Endothelial cell (in vitro differentiated cells): ENCODE data around the gene ATP8A2. TPM values are rescaled to one million over a fixed set of nuclear protein-coding genes. Genes with fewer than 3 reads are reported as not detected.
"Not testable (repeated sequence)": the region's sequence is repeated elsewhere in the genome, so short reads cannot be mapped to it uniquely, and the experiment has no call there.

Experiments used
- DNase-seq: peaks from one replicate; pipeline ENCODE4 v3.0.0; 2021; ENCODE audit warnings: low spot score
- H3K27ac Mint-ChIP-seq: one replicate; pipeline ENCODE4 v1.8.0; 2021; ENCODE audit warnings: mixed read lengths, inconsistent platforms; ENCODE audit not compliant: unreplicated experiment
- H3K27me3 Mint-ChIP-seq: one replicate; pipeline ENCODE4 v1.8.0; 2021; ENCODE audit warnings: mild to moderate bottlenecking, moderate library complexity, mixed read lengths, inconsistent platforms; ENCODE audit not compliant: unreplicated experiment
- H3K36me3 Mint-ChIP-seq: one replicate; pipeline ENCODE4 v1.8.0; 2021; ENCODE audit warnings: mild to moderate bottlenecking, low read depth, mixed read lengths, inconsistent platforms; ENCODE audit not compliant: unreplicated experiment
- H3K4me1 Mint-ChIP-seq: one replicate; pipeline ENCODE4 v1.8.0; 2021; ENCODE audit warnings: mild to moderate bottlenecking, mixed read lengths, inconsistent platforms; ENCODE audit not compliant: unreplicated experiment
- H3K4me3 Mint-ChIP-seq: one replicate; pipeline ENCODE4 v1.8.0; 2021; ENCODE audit warnings: mild to moderate bottlenecking, mixed read lengths, inconsistent platforms; ENCODE audit not compliant: unreplicated experiment
- H3K9me3 Mint-ChIP-seq: one replicate; pipeline ENCODE4 v1.8.0; 2021; ENCODE audit warnings: mixed read lengths, inconsistent platforms; ENCODE audit not compliant: unreplicated experiment
- CTCF ChIP-seq: fragments of 200-600 bp; sonication (generic); IDR thresholded peaks from one replicate; pipeline ENCODE4 v1.5.0; 2021; ENCODE audit warnings: antibody characterized with exemption; ENCODE audit not compliant: unreplicated experiment
- total RNA-seq: library from RNA; stranded (reverse); fragmentation: NEBNext Ultra II Directional; extraction: Animal tissue kit (Norgen Biotek cat#: 25700); gene quantifications from one replicate; pipeline ENCODE4 v1.2.1, GENCODE V29; 2021; ENCODE audit not compliant: unreplicated experiment

The ATP8A2 gene
- total RNA-seq, 1 donor from 2014 or later: 2.1 TPM

GRCh38 chr13:25943658-25944057, 571.9 kb downstream of the ATP8A2 start:
- TF ChIP-seq CTCF: no peak
- Mint-ChIP-seq H3K27me3 (peaks cover 9% of the 10 kb centered on the region), H3K4me1 (peaks cover 27% of the 10 kb centered on the region), H3K4me3 (no peak overlapping the region), H3K9me3 (no peaks in the 10 kb centered on the region), H3K36me3 (peaks cover 4% of the 10 kb centered on the region), H3K27ac (no peak overlapping the region)
- no peak for DNase-seq

- DNase-seq: no peak
- no peak for TF ChIP-seq CTCF
- no peaks in the 10 kb centered on the region for H3K36me3 Mint-ChIP-seq
- H3K27ac Mint-ChIP-seq: no peak overlapping the region
- peaks cover 7% of the 10 kb centered on the region for H3K27me3 Mint-ChIP-seq
- peaks cover 21% of the 10 kb centered on the region for H3K4me1 Mint-ChIP-seq
- H3K9me3 Mint-ChIP-seq: no peaks in the 10 kb centered on the region
- peak overlapping the region; percentile 28 for H3K4me3 Mint-ChIP-seq
Observed at GRCh38 chr13:25945596-25945995, 573.8 kb downstream of the ATP8A2 start.

GRCh38 chr13:25946321-25946720, 574.5 kb downstream of the ATP8A2 start:
- Mint-ChIP-seq H3K4me3 (no peak overlapping the region), H3K9me3 (no peaks in the 10 kb centered on the region), H3K36me3 (no peaks in the 10 kb centered on the region), H3K27me3 (peaks cover 6% of the 10 kb centered on the region), H3K27ac (no peak overlapping the region), H3K4me1 (peaks cover 15% of the 10 kb centered on the region)
- no peak for DNase-seq
- no peak for TF ChIP-seq CTCF

- no peak overlapping the region for H3K27ac Mint-ChIP-seq
- no peaks in the 10 kb centered on the region for H3K9me3 Mint-ChIP-seq
- H3K4me3 Mint-ChIP-seq: no peak overlapping the region
- no peak for TF ChIP-seq CTCF
- H3K4me1 Mint-ChIP-seq: peaks cover 13% of the 10 kb centered on the region
- peaks cover 3% of the 10 kb centered on the region for H3K27me3 Mint-ChIP-seq
- DNase-seq: no peak
- H3K36me3 Mint-ChIP-seq: no peaks in the 10 kb centered on the region
Observed at GRCh38 chr13:25948910-25949309, 577.1 kb downstream of the ATP8A2 start.

GRCh38 chr13:25951831-25952230, 580.1 kb downstream of the ATP8A2 start:
- Mint-ChIP-seq H3K4me1 (no peaks in the 10 kb centered on the region), H3K36me3 (no peaks in the 10 kb centered on the region), H3K4me3 (no peak overlapping the region), H3K27ac (no peak overlapping the region), H3K9me3 (no peaks in the 10 kb centered on the region), H3K27me3 (peaks cover 5% of the 10 kb centered on the region)
- TF ChIP-seq CTCF: no peak
- DNase-seq: no peak

GRCh38 chr13:25954080-25954479, 582.3 kb downstream of the ATP8A2 start:
- not testable (repeated sequence) for DNase-seq, H3K27me3 Mint-ChIP-seq, H3K4me1 Mint-ChIP-seq

GRCh38 chr13:25954943-25955342, 583.2 kb downstream of the ATP8A2 start:
- H3K27me3 Mint-ChIP-seq, H3K9me3 Mint-ChIP-seq, H3K36me3 Mint-ChIP-seq, H3K4me3 Mint-ChIP-seq, H3K27ac Mint-ChIP-seq, DNase-seq, H3K4me1 Mint-ChIP-seq: not testable (repeated sequence)

More at GRCh38 chr13:25954080-25954479, 582.3 kb downstream of the ATP8A2 start:
- H3K9me3 Mint-ChIP-seq, H3K4me3 Mint-ChIP-seq, H3K27ac Mint-ChIP-seq, H3K36me3 Mint-ChIP-seq: not testable (repeated sequence)
